ENCODE measurements around the gene INSL3.

- TF ChIP-seq POLR2A (IDR thresholded peaks at IDR 0.05) (no peak), CTCF (IDR thresholded peaks at IDR 0.05) (no peak)
Observed at GRCh38 chr19:17830567-17831418, 9.5 kb upstream of the INSL3 start.
